Skeletal muscle tissue (tissue), 4 donors: ENCODE measurements around the gene ZAP70. TPM values are rescaled to one million over a fixed set of nuclear protein-coding genes. Genes with fewer than 3 reads are reported as not detected.
"Not testable (repeated sequence)": the region's sequence is repeated elsewhere in the genome, so short reads cannot be mapped to it uniquely, and the experiment has no call there.

ENCODE experiments used
- H3K27ac ChIP-seq: one replicate; pipeline ENCODE4 v1.7.0; 2013; ENCODE audit warnings: mild to moderate bottlenecking, low read depth, low read length, inconsistent platforms
- H3K27me3 ChIP-seq, 3 donors: one replicate each; pipeline ENCODE4 v1.7.0; 2013; ENCODE audit warnings: low read length in 3 of 3; ENCODE audit not compliant: control insufficient read depth in 3 of 3, insufficient read depth in 3 of 3
- H3K36me3 ChIP-seq, 3 donors: one replicate each; pipeline ENCODE4 v1.7.0; 2013; ENCODE audit warnings: low read length in 3 of 3; ENCODE audit not compliant: control insufficient read depth in 3 of 3, insufficient read depth in 3 of 3
- H3K4me1 ChIP-seq, 3 donors: one replicate each; pipeline ENCODE4 v1.7.0; 2013; ENCODE audit warnings: low read length in 3 of 3, mild to moderate bottlenecking in 3 of 3; ENCODE audit not compliant: control insufficient read depth in 3 of 3, insufficient read depth in 3 of 3
- H3K4me3 ChIP-seq, 3 donors: one replicate each; pipeline ENCODE4 v1.7.0; 2013; ENCODE audit warnings: low read length in 3 of 3
- H3K9ac ChIP-seq, 3 donors: one replicate each; pipeline ENCODE4 v1.7.0; 2013; ENCODE audit warnings: low read length in 3 of 3, mild to moderate bottlenecking in 3 of 3, moderate library complexity in 2 of 3, low read depth in 1 of 3
- H3K9me3 ChIP-seq, 3 donors: one replicate each; pipeline ENCODE4 v1.7.0; 2013; ENCODE audit warnings: low read length in 3 of 3; ENCODE audit not compliant: control insufficient read depth in 3 of 3
- total RNA-seq: library from RNA; depleted of rRNA; stranded (reverse); fragments of >200 nt; gene quantifications from one replicate; pipeline ENCODE4 v1.2.3, GENCODE V29; 2014
- donor health status: Osteomylitis.

Gene ZAP70
- total RNA-seq, 1 donor from 2014 or later, result 3.1 TPM

DNA sequence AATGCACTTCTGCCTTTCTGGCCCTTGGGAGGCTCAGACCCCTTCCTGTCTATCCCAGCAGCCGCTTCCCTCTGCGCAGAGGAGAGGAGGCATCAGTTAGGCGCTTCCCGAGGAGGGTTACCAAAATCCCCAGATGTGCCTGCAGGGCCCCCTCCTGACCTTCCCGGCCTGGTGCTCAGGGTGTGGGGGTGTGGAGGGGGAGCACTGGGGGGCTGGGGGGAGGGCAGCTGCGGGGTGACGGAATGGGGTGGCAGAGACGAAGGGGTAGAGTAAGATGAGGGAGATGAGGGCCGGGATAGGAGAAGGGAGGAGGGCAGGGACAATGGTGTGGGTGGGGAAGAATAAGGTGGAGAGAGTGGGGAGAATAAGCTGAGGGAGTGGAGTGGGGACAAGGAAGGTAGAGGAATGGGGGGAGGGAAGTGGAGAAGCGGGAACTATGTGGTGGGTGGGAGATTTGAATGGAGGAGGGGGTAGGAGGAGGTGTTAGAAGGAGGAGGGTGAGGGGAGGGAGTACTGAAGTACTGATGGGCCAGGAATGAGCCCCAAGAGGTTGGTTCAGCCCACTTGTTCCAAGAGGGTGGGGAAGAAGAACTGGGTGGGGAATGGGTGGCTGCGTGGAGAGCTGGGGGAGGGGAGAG lies 6.5 kb upstream of the ZAP70 start:
- no peak overlapping the region for H3K27ac ChIP-seq

DNA sequence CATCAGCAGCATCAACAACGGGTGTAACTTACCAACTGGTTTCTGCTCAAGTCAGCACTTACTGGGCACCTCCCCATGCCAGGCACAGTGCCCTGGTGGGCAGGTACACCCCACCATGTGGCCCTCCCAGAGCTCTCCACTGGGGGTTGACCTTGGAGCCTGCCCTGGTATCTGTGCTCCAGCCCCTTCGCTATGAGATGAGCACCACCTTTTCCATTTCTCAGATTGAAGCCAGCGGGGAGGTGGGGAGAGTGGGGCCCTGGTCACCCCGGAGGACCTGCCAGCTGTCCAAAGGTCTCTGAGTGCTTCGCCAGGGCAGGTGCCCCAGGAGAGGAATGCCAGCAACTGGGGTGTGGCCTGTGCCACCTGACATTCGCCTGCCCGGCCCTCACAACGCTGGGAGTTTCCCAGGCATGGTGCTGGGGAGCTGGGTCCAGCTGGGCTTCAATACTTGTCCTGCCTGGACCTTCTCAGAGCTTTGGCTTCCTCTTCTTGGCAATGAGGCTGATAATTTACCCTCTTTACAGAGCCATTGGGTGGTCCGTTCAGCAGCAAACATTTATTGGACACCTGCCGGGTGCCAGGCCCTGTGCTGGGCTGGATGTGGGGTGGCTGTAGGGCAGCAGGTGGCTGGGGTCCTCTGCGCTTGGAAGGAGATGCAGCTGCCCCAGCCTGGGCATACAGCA lies 5.9 kb upstream of the ZAP70 start:
- Histone ChIP-seq H3K36me3 (no peaks in the 10 kb centered on the region), H3K4me1 (no peaks in the 10 kb centered on the region), H3K27me3 (peaks cover 0 to 6% (median 3%) of the 10 kb centered on the region in 3 donors), H3K9ac (no peak overlapping the region), H3K4me3 (no peak overlapping the region), H3K9me3 (no peaks in the 10 kb centered on the region), H3K27ac (no peak overlapping the region)

More for the DNA sequence above, 6.5 kb upstream of the ZAP70 start:
- no peaks in the 10 kb centered on the region for H3K4me1 ChIP-seq
- peaks cover 0 to 6% (median 3%) of the 10 kb centered on the region in 3 donors for H3K27me3 ChIP-seq
- H3K4me3 ChIP-seq, result no peak overlapping the region
- no peak overlapping the region for H3K9ac ChIP-seq
- H3K9me3 ChIP-seq, result no peaks in the 10 kb centered on the region
- H3K36me3 ChIP-seq, result no peaks in the 10 kb centered on the region

DNA sequence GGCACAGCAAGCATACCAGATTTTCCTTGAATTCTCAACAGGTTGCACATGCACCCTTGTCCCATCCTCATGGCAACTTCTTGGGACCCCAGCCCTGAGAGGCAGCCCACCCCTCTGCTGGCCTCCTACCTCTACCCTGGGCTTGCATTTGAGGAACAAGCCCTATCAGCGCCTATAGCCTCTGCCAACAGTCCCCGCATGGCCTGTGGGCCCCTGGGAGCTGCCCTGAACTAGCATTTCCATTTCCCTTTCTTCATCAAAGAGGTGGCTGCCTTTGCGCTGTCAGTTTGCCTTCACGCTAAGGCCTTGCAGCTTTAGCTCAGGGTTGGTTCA lies 5.4 kb upstream of the ZAP70 start:
- peaks cover 0 to 6% (median 3%) of the 10 kb centered on the region in 3 donors for H3K27me3 ChIP-seq

DNA sequence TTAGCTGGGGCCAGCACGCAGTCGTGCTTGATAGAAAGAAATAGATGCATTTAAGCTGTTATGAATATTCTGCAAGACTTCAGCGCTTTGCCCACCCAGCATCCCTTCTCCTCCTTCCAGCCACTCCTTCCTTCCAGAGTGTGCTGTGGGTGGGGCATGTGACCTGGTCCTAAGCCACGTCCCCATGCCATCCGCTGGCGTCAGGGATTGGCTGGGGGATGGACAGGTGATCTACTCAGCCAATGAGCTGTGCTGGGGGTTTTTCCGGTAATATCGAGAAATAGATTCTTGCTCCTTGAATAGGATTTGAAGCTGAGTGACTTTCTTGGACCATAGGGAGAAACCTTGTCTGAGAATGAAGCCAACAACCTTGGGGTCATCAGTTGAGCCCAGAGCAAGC lies 4.8 kb upstream of the ZAP70 start:
- Histone ChIP-seq H3K9me3 (no peaks in the 10 kb centered on the region), H3K4me1 (no peaks in the 10 kb centered on the region), H3K27ac (no peak overlapping the region), H3K27me3 (peaks cover 0 to 6% (median 3%) of the 10 kb centered on the region in 3 donors), H3K36me3 (no peaks in the 10 kb centered on the region), H3K9ac (no peak overlapping the region), H3K4me3 (no peak overlapping the region)

More for the DNA sequence above, 5.4 kb upstream of the ZAP70 start:
- H3K9me3 ChIP-seq, result no peaks in the 10 kb centered on the region
- H3K9ac ChIP-seq, result no peak overlapping the region
- H3K27ac ChIP-seq, result no peak overlapping the region
- H3K36me3 ChIP-seq, result no peaks in the 10 kb centered on the region
- no peak overlapping the region for H3K4me3 ChIP-seq
- H3K4me1 ChIP-seq, result no peaks in the 10 kb centered on the region

DNA sequence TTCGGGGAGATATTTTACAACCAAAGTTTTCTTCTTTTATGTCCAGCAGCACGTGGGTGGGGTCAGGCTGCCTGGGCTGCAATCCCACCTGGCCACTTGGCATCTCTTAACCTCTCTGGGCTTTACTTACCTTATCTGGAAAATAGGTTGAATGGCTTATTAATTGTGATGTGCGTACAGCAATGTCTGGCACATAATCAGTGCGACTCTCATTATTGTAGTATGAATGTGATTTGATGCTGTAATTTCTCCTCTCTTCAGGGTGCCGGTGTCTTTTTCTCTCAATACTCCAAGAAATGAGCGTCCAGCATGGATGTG lies 2.0 kb upstream of the ZAP70 start:
- H3K27me3 ChIP-seq, result peaks cover 0 to 6% (median 3%) of the 10 kb centered on the region in 3 donors
- no peak overlapping the region for H3K27ac ChIP-seq
- H3K4me3 ChIP-seq, result no peak overlapping the region
- no peak overlapping the region for H3K9ac ChIP-seq
- H3K4me1 ChIP-seq, result no peaks in the 10 kb centered on the region
- H3K9me3 ChIP-seq, result no peaks in the 10 kb centered on the region
- no peaks in the 10 kb centered on the region for H3K36me3 ChIP-seq

DNA sequence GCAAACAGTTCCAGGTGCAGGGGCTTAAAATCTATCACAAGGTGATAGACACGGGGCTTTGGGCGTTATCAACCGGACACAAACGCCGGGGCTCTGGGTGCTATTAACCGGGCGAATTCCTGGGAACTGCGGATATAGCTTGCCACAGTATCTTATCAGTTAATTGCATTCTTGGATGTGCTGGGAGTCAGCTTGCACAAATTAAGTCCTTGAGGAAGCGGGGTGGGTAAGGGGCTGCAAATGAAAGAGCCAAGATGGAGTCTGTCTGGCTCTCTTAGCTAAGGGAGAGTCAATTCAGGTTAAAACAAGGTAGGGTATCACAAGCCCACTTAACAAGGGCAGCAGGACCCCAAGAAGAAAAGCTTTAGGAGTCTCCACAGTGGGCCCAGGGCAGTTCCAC lies 1.2 kb upstream of the ZAP70 start:
- not testable (repeated sequence) for H3K36me3 ChIP-seq, H3K27ac ChIP-seq, H3K9me3 ChIP-seq, H3K4me3 ChIP-seq, H3K9ac ChIP-seq, H3K27me3 ChIP-seq, H3K4me1 ChIP-seq

DNA sequence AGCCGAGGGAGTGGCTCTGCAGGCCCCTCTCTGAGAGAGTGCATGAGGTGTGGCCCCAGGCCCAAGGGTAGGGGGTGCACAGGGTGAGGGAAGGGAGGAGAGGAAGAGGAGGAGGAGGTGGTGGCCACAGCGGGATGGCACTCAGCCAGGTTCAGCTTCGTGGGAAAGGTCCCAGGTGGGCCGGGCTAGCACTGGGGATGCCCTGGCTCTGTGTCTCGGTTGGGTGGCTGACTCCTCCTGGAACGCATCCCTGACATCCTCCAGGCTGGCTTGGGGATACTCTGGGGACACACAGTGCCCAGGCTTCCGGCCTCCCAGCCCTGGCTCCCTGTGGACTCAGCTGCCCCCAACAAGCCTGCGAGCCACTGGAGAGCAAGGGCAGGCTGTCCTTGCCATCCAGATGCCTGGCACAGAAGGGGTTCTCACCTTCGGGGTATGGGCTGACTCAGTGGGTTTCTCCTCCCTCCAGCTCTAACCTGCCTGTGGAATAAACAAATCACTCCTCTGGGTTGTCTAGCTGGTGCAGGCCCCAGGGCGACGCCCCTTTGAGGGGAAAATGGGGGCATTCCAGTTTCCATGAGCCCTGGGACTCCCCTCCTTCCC lies 582 bp upstream of the ZAP70 start:
- Histone ChIP-seq H3K4me3 (no peak overlapping the region), H3K4me1 (no peaks in the 10 kb centered on the region), H3K36me3 (no peaks in the 10 kb centered on the region), H3K27ac (no peak overlapping the region), H3K27me3 (peaks cover 0 to under 1% (median 0%) of the 10 kb centered on the region in 3 donors), H3K9me3 (no peaks in the 10 kb centered on the region), H3K9ac (no peak overlapping the region)

DNA sequence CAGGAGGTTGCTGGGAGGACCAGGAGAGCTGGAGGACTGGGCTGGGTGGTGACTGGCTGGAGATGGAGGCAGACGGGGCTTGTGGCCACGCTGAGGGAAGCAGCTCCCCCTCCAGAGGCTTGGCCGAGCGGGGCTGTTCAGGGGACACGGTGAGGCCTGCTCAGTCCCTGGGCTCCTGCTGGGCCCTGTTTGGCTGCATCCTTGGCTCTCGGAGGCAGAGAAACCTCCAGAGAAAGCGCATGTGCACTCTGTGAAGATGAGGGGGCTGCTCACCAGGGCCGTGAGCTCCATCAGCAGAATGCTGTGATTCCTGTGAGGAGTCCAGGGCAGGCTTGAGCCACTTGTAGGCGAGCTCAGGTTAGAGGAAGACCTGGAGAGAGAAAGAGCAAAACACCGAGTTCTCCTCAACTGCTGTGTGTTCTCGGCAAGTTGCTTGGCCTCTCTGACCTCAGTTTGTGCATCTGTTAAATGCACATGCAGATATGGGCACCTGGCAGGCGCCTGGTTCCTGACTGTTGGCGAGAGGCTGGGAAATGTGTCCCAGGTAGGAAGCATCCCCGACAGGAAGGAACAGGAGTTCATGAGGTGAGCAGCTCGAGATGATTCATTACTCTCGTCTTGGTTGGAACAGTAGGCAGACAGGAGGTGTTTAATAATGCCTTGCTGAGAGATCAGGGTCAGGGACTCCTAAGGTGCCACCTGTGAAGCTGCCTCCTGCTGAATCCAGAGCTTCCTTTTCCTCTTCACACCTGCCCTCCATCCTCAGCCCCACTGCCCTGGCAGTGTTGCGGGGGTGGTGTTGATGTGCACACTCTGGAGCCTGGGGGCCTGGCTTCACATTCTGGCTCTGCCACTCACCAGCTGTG lies 941 bp downstream of the ZAP70 start:
- Histone ChIP-seq H3K4me1 (no peaks in the 10 kb centered on the region), H3K36me3 (no peaks in the 10 kb centered on the region), H3K27me3 (peaks cover 0 to 7% (median 0%) of the 10 kb centered on the region in 3 donors), H3K4me3 (no peak overlapping the region), H3K27ac (no peak overlapping the region), H3K9me3 (no peaks in the 10 kb centered on the region), H3K9ac (no peak overlapping the region)

DNA sequence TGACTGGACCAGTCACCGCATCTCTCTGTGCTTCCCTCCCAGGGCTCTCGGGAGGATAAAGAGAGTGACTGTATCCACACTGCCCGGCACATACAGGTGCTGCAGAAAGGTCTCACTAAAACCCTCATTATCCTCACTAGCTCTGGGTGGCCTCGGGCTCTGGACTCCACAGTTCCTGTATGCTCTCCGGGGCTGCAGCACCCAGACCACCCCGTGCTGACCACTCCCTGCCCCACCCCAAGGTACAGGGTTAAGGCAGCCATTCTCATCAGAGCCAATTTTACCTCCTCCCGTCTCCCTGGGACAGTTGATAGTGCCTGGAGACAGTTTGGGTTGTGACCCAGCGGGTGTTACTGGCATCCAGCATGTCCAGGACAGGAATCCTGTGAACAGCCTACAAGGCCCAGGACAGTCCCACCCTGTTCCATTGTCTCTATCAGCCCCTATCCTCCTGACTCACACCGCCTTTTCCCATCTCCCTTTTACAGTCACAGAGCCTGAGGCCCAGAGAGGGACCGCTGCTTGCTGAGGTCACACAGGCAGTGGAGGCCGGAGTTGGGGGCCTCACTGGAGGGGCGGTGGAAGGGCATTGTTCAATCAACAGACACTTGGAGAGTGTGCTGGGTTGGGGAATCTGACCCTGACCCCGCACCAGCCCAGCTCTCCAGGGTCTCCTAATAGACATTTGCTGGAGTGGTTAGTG lies 1.7 kb downstream of the ZAP70 start:
- Histone ChIP-seq H3K27me3 (peaks cover 0 to 7% (median 0%) of the 10 kb centered on the region in 3 donors), H3K9me3 (no peaks in the 10 kb centered on the region), H3K4me1 (no peaks in the 10 kb centered on the region), H3K4me3 (no peak overlapping the region), H3K36me3 (no peaks in the 10 kb centered on the region), H3K9ac (no peak overlapping the region), H3K27ac (no peak overlapping the region)
